Kidney (tissue), 14 donors: ENCODE data around the gene UBASH3B. TPM values are rescaled to one million over a fixed set of nuclear protein-coding genes. Genes with fewer than 3 reads are reported as not detected.

ENCODE experiments used
- DNase-seq, 5 donors: peaks; one replicate each; pipeline ENCODE4 v3.0.0-alpha.2; 2013 to 2020
- FAIRE-seq: peaks from 2 replicates; lab custom pipeline; 2012; peaks lifted over from hg19 to GRCh38; lab: Jason Lieb, UNC
- H3K27ac ChIP-seq, 2 donors: one replicate each; pipeline ENCODE4 v1.7.0; 2013; ENCODE audit warnings: low read depth in 2 of 2, low read length in 2 of 2, inconsistent platforms in 1 of 2
- H3K27me3 ChIP-seq: one replicate; pipeline ENCODE4 v1.7.1; 2013; ENCODE audit warnings: low read length, inconsistent platforms; ENCODE audit not compliant: control insufficient read depth, insufficient read depth
- H3K36me3 ChIP-seq, 3 donors: one replicate each; pipeline versions ENCODE4 v1.7.0 to v1.7.1; 2013; ENCODE audit warnings: low read length in 3 of 3, control low read depth in 1 of 3, inconsistent platforms in 1 of 3; ENCODE audit not compliant: insufficient read depth in 3 of 3, control insufficient read depth in 2 of 3
- H3K4me1 ChIP-seq, 3 donors: one replicate each; pipeline versions ENCODE4 v1.7.0 to v1.7.1; 2013; ENCODE audit warnings: low read length in 3 of 3, inconsistent platforms in 1 of 3, low read depth in 1 of 3; ENCODE audit not compliant: control insufficient read depth in 2 of 3, insufficient read depth in 2 of 3
- H3K4me3 ChIP-seq, 3 donors: one replicate each; pipeline versions ENCODE4 v1.7.0 to v1.8.1; 2013; ENCODE audit warnings: low read length in 3 of 3, control low read depth in 1 of 3, inconsistent platforms in 1 of 3
- H3K9ac ChIP-seq, 3 donors: one replicate each; pipeline versions ENCODE4 v1.7.0 to v1.7.1; 2013; ENCODE audit warnings: low read length in 3 of 3, control low read depth in 1 of 3, inconsistent platforms in 1 of 3
- H3K9me3 ChIP-seq, 3 donors: one replicate each; pipeline versions ENCODE4 v1.7.0 to v1.7.1; 2013; ENCODE audit warnings: low read length in 3 of 3, control low read depth in 1 of 3, inconsistent platforms in 1 of 3; ENCODE audit not compliant: control insufficient read depth in 2 of 3, insufficient read depth in 1 of 3
- CTCF ChIP-seq: IDR thresholded peaks from 3 replicates; pipeline ENCODE4 v1.5.1; 2012; ENCODE audit warnings: mild to moderate bottlenecking, moderate library complexity, borderline replicate concordance; ENCODE audit not compliant: insufficient read depth; ENCODE audit errors: extremely low read depth
- intact Hi-C: fragments of 100-400 bp; cut with DNase I; formaldehyde crosslinking; loops from one replicate; pipeline ENCODE4 v1.11.1; 2022
- polyA plus RNA-seq: library from polyadenylated mRNA; stranded (reverse); fragments of 350-450 nt; fragmentation: Illumina TruSeq; extraction: RNeasy Lipid Tissue Mini Kit (QIAGEN cat#74804); gene quantifications from one replicate; pipeline ENCODE4 v1.2.3, GENCODE V29; 2014; ENCODE audit warnings: low read depth, low replicate concordance; ENCODE audit not compliant: insufficient read depth
- total RNA-seq: library from RNA; stranded (reverse); fragmentation: NEBNext Ultra II Directional; extraction: Animal tissue kit (Norgen Biotek cat#: 25700); gene quantifications from one replicate; pipeline ENCODE4 v1.2.1, GENCODE V29; 2021
- donor health status: control.
- donor health status: control.
- donor health status: control.
- donor health status: control.
- donor health status: control.
- donor health status: DM: yes; HTN: yes; CAD: no.
- donor health status: Normal renal cell carcinoma (clear cell type).

UBASH3B gene
- total and polyA plus RNA-seq, 2 donors from 2014 or later = 0.62 to 22.8 TPM

- Histone ChIP-seq H3K4me1 (no peaks in the 10 kb centered on the region), H3K27me3 (no peaks in the 10 kb centered on the region), H3K36me3 (no peaks in the 10 kb centered on the region), H3K27ac (no peak overlapping the region), H3K4me3 (no peak overlapping the region), H3K9me3 (no peaks in the 10 kb centered on the region), H3K9ac (no peak overlapping the region)
- DNase-seq (no peak), FAIRE-seq (no peak)
- no peak for TF ChIP-seq CTCF
- intact Hi-C loops = no loop called here
These were observed 36.9 kb downstream of the UBASH3B start for GRCh38 chr11:122692444-122692843.

GRCh38 chr11:122695076-122695615 is 39.6 kb downstream of the UBASH3B start:
- DNase-seq (no peak), FAIRE-seq (no peak)
- H3K27ac ChIP-seq = no peak overlapping the region
- TF ChIP-seq CTCF = no peak
- intact Hi-C loops = no loop called here
- no peaks in the 10 kb centered on the region for H3K36me3 ChIP-seq
- no peaks in the 10 kb centered on the region for H3K4me1 ChIP-seq
- H3K9me3 ChIP-seq = no peaks in the 10 kb centered on the region
- H3K9ac ChIP-seq = no peak overlapping the region
- H3K4me3 ChIP-seq = no peak overlapping the region
- no peaks in the 10 kb centered on the region for H3K27me3 ChIP-seq

GRCh38 chr11:122696662-122697061 is 41.1 kb downstream of the UBASH3B start:
- no peak for DNase-seq
- no peak for TF ChIP-seq CTCF
- intact Hi-C loops = no loop called here
- H3K4me1 ChIP-seq = no peaks in the 10 kb centered on the region
- H3K36me3 ChIP-seq = no peaks in the 10 kb centered on the region
- no peak for FAIRE-seq
- no peaks in the 10 kb centered on the region for H3K27me3 ChIP-seq
- no peak overlapping the region for H3K4me3 ChIP-seq
- H3K9ac ChIP-seq = no peak overlapping the region
- H3K9me3 ChIP-seq = no peaks in the 10 kb centered on the region
- no peak overlapping the region for H3K27ac ChIP-seq
